OCI-LY7 (cell line): ENCODE results near the gene SCYL2. TPM values are rescaled to one million over a fixed set of nuclear protein-coding genes. Genes with fewer than 3 reads are reported as not detected.
"Not testable (repeated sequence)": the region's sequence is repeated elsewhere in the genome, so short reads cannot be mapped to it uniquely, and the experiment has no call there.

Experiments used
- BruUV-seq: library from RNA; stranded (reverse); fragments of 400-500 nt; replicated peaks from 2 replicates; lab custom pipeline; 2021; lab: Mats Ljungman, UMichigan
- CTCF ChIA-PET: fragments of 300-600 bp; sonication (Branson Sonifier 250); formaldehyde crosslinking; loops from one replicate; lab custom pipeline; 2022; ENCODE audit warnings: antibody characterized with exemption; ENCODE audit not compliant: unreplicated experiment; lab: Charles Lee
- POLR2A ChIA-PET: fragments of 300-600 bp; sonication (Branson Sonifier 250); formaldehyde crosslinking; loops from one replicate; lab custom pipeline; 2022; ENCODE audit warnings: antibody characterized with exemption; lab: Charles Lee
- DNase-seq: peaks from one replicate; pipeline ENCODE4 v3.0.0-alpha.2; 2015; ENCODE audit warnings: low spot score
- H2AFZ ChIP-seq: fragments of 200-600 bp; sonication (generic), shearing (Covaris generic); 2 replicates; pipeline ENCODE4 v1.6.1; 2014; ENCODE audit warnings: mild to moderate bottlenecking, antibody characterized with exemption, low read length, moderate library complexity
- H3K27ac ChIP-seq: fragments of 200-600 bp; sonication (generic); 2 replicates; pipeline ENCODE4 v1.5.1; 2014; ENCODE audit warnings: mixed run types, low read depth, mild to moderate bottlenecking, moderate library complexity, low read length, inconsistent platforms; ENCODE audit not compliant: poor library complexity, severe bottlenecking
- H3K36me3 ChIP-seq: fragments of 200-600 bp; sonication (generic); 2 replicates; pipeline ENCODE4 v1.6.1; 2014; ENCODE audit warnings: mild to moderate bottlenecking, antibody characterized with exemption, low read length, moderate library complexity, mixed read lengths; ENCODE audit not compliant: insufficient read depth
- H3K4me1 ChIP-seq: fragments of 200-600 bp; sonication (generic); 2 replicates; pipeline ENCODE4 v1.5.1; 2014; ENCODE audit warnings: mild to moderate bottlenecking, low read length; ENCODE audit not compliant: insufficient read depth, poor library complexity, severe bottlenecking
- H3K4me2 ChIP-seq: fragments of 200-600 bp; sonication (generic); 2 replicates; pipeline ENCODE4 v1.6.1; 2014; ENCODE audit warnings: mild to moderate bottlenecking, low read length
- H3K4me3 ChIP-seq: fragments of 200-600 bp; sonication (generic); 2 replicates; pipeline ENCODE4 v1.5.1; 2014; ENCODE audit warnings: mild to moderate bottlenecking, low read depth, low read length; ENCODE audit not compliant: poor library complexity, severe bottlenecking
- H3K79me2 ChIP-seq: fragments of 200-600 bp; sonication (generic); 2 replicates; pipeline ENCODE4 v1.6.1; 2016; ENCODE audit warnings: low read depth, mild to moderate bottlenecking, low read length, moderate library complexity, mixed read lengths; ENCODE audit not compliant: insufficient read depth
- H3K9me2 ChIP-seq: fragments of 200-600 bp; sonication (generic); 2 replicates; pipeline ENCODE4 v1.6.1; 2016; ENCODE audit warnings: mild to moderate bottlenecking, low read length, mixed read lengths; ENCODE audit not compliant: insufficient read depth
- H3K9me3 ChIP-seq: fragments of 200-600 bp; sonication (generic); 2 replicates; pipeline ENCODE4 v1.6.1; 2014; ENCODE audit warnings: mild to moderate bottlenecking, mixed run types, low read length, mixed read lengths
- H4K20me1 ChIP-seq: fragments of 200-600 bp; sonication (generic); 2 replicates; pipeline ENCODE4 v1.6.1; 2014; ENCODE audit warnings: mild to moderate bottlenecking, antibody characterized with exemption, low read length, moderate library complexity, mixed read lengths; ENCODE audit not compliant: insufficient read depth
- EZH2phosphoT487 ChIP-seq: fragments of 200-600 bp; sonication (generic); IDR thresholded peaks from 2 replicates; pipeline ENCODE4 v1.6.1; 2018; ENCODE audit warnings: low read depth, borderline replicate concordance, mild to moderate bottlenecking, mixed run types, antibody characterized with exemption, low read length, moderate library complexity, mixed read lengths
- intact Hi-C: fragments of 100-400 bp; cut with micrococcal nuclease; formaldehyde crosslinking; loops from one replicate; pipeline ENCODE4 v1.10.0; 2022; ENCODE audit not compliant: unreplicated experiment
- total RNA-seq, 2 experiments: library from RNA; depleted of rRNA in 1 of 2; stranded (reverse); fragments of >200 nt in 1 of 2; shearing (Covaris generic) in 1 of 2; gene quantifications; 2 replicates each; pipeline ENCODE4 v1.2.3, GENCODE V29; 2014 to 2022
- TF ChIP-seq, protein P1 (sequence below): fragments of 200-600 bp; sonication (generic); conservative IDR thresholded peaks from 2 replicates; pipeline ENCODE4 v1.5.1; 2014; ENCODE audit warnings: mild to moderate bottlenecking, antibody characterized with exemption, low read length, moderate library complexity, mixed read lengths

The SCYL2 gene
- total RNA-seq, 2 experiments from 2014 or later: 13.9 to 30.7 TPM

DNA sequence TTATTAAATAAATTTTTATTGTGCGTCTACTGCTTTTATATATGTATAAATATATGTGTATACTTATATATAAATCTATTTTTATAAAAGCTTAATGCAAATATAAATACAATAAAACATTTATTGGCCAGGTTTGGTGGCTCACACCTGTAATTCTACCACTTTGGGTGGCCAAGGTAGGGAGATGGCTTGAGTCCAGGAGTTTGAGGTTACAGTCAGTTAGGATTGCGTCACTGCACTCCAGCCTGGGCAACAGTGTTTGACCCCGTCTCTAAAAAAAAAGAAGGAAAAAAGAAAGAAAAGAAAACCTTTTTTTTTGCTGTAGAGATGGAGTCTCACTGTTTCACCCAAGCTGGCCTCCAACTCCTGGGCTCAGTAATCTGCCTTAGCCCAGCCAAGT lies 45.5 kb upstream of the SCYL2 start:
- Histone ChIP-seq H3K36me3 (peaks cover 77% of the 10 kb centered on the region), H2AFZ (no peak overlapping the region), H4K20me1 (no peaks in the 10 kb centered on the region), H3K79me2 (no peaks in the 10 kb centered on the region), H3K9me3 (no peaks in the 10 kb centered on the region), H3K4me1 (no peaks in the 10 kb centered on the region), H3K4me2 (no peak overlapping the region), H3K27ac (no peak overlapping the region), H3K4me3 (no peak overlapping the region), H3K9me2 (no peaks in the 10 kb centered on the region)
- TF ChIP-seq EZH2phosphoT487: no peak
- TF ChIP-seq, protein P1, sequence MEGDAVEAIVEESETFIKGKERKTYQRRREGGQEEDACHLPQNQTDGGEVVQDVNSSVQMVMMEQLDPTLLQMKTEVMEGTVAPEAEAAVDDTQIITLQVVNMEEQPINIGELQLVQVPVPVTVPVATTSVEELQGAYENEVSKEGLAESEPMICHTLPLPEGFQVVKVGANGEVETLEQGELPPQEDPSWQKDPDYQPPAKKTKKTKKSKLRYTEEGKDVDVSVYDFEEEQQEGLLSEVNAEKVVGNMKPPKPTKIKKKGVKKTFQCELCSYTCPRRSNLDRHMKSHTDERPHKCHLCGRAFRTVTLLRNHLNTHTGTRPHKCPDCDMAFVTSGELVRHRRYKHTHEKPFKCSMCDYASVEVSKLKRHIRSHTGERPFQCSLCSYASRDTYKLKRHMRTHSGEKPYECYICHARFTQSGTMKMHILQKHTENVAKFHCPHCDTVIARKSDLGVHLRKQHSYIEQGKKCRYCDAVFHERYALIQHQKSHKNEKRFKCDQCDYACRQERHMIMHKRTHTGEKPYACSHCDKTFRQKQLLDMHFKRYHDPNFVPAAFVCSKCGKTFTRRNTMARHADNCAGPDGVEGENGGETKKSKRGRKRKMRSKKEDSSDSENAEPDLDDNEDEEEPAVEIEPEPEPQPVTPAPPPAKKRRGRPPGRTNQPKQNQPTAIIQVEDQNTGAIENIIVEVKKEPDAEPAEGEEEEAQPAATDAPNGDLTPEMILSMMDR: no peak
- ChIA-PET CTCF (no interaction called here), POLR2A (interaction anchor here (0.7 to 1.6 kb wide), 5 partner anchors 10 to 571 kb away, joined by 3 to 4 read pairs (median 4); no protein-coding TSS in a partner anchor)
- no peak for DNase-seq
- intact Hi-C loops: no loop called here
- BruUV-seq: no TSS peak

DNA sequence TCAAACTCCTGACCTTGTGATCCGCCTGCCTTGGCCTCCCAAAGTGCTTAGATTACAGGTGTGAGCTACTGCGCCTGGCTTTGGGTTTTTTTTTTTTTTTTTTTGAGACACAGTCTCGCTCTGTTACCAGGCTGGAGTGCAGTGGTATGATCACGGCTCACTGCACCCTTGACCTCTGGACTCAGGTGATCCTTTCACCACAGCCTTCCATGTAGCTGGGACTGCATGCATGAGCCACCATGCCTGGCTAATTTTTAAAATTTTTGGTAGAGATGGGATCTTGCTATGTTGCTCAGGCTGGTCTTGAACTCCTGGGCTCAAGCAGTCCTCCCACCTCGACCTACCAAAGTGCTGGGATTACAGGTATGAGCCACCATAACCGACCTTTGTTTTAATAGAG lies 44.8 kb upstream of the SCYL2 start:
- H3K27ac ChIP-seq, H3K4me3 ChIP-seq, H3K9me3 ChIP-seq, H3K4me2 ChIP-seq, BruUV-seq, H2AFZ ChIP-seq, CTCF ChIA-PET, H4K20me1 ChIP-seq, intact Hi-C loops, H3K4me1 ChIP-seq, H3K79me2 ChIP-seq, H3K9me2 ChIP-seq, DNase-seq: not testable (repeated sequence)
- POLR2A ChIA-PET: interaction anchor here (1.1 to 1.6 kb wide), 2 partner anchors 10 to 34 kb away, joined by 4 read pairs; no protein-coding TSS in a partner anchor
- H3K36me3 ChIP-seq: peaks cover 77% of the 10 kb centered on the region

DNA sequence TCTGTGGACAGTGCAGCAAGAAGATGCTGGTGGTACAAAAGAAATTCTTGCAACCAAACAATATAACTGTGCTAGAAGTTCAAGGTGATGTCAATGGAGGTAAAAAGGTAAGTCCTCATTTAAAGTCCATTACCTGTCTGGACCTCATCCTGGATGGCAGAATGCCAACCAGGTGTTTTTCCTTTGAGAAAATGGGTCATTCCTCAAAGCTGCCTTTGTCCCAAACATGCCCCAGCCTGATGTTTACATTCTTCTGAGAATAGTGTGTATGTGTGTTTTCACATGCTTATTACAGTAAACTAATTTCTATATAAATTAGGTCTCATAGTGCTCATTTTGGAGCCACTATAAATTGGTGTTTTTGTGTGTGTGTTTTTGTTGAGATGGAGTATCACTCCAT lies 41.5 kb upstream of the SCYL2 start:
- Histone ChIP-seq H3K27ac (no peak overlapping the region), H3K9me2 (no peaks in the 10 kb centered on the region), H3K4me1 (no peaks in the 10 kb centered on the region), H3K36me3 (peaks cover 50% of the 10 kb centered on the region), H3K4me2 (no peak overlapping the region), H3K9me3 (no peaks in the 10 kb centered on the region), H4K20me1 (no peaks in the 10 kb centered on the region), H2AFZ (no peak overlapping the region), H3K79me2 (no peaks in the 10 kb centered on the region), H3K4me3 (no peak overlapping the region)
- intact Hi-C loops: no loop called here
- no TSS peak for BruUV-seq
- TF ChIP-seq EZH2phosphoT487: no peak
- TF ChIP-seq, protein P1: no peak
- no peak for DNase-seq
- ChIA-PET CTCF (no interaction called here), POLR2A (interaction anchor here (0.6 to 1.2 kb wide), 3 partner anchors 10 to 168 kb away, joined by 3 to 4 read pairs (median 3); no protein-coding TSS in a partner anchor)
